Neural progenitor cell (in vitro differentiated cells): ENCODE measurements around the gene SCN2A. TPM values are rescaled to one million over a fixed set of nuclear protein-coding genes. Genes with fewer than 3 reads are reported as not detected.
A peak's percentile ranks its signal among the peaks of the same experiment; 100 is the strongest.

Experiments used
- DNase-seq: peaks from one replicate; pipeline ENCODE4 v3.0.0-alpha.2; 2016; ENCODE audit warnings: low spot score
- H2AFZ ChIP-seq: fragments of 200-600 bp; sonication (generic); replicated peaks from 2 replicates; pipeline ENCODE4 v1.6.1; 2016; ENCODE audit warnings: antibody characterized with exemption
- H3F3A ChIP-seq: fragments of 200-600 bp; sonication (generic); 2 replicates; pipeline ENCODE4 v1.6.1; 2016; ENCODE audit warnings: antibody characterized with exemption, low read depth
- H3K27ac ChIP-seq: fragments of 200-600 bp; sonication (generic); 2 replicates; pipeline ENCODE4 v1.5.1; 2016; ENCODE audit warnings: mild to moderate bottlenecking
- H3K27me3 ChIP-seq: fragments of 200-600 bp; sonication (generic); 2 replicates; pipeline ENCODE4 v1.6.1; 2016; ENCODE audit warnings: mild to moderate bottlenecking, moderate library complexity
- H3K36me3 ChIP-seq: fragments of 200-600 bp; sonication (generic); 2 replicates; pipeline ENCODE4 v1.5.1; 2016
- H3K4me1 ChIP-seq: fragments of 200-600 bp; sonication (generic); 2 replicates; pipeline ENCODE4 v1.6.1; 2016; ENCODE audit warnings: mixed run types
- H3K4me2 ChIP-seq: fragments of 200-600 bp; sonication (generic); 2 replicates; pipeline ENCODE4 v1.6.1; 2016
- H3K4me3 ChIP-seq: fragments of 200-600 bp; sonication (generic); 2 replicates; pipeline ENCODE4 v1.5.1; 2016
- H3K79me2 ChIP-seq: fragments of 200-600 bp; sonication (generic); 2 replicates; pipeline ENCODE4 v1.6.1; 2016; ENCODE audit warnings: low read depth
- H3K9ac ChIP-seq: fragments of 200-600 bp; sonication (generic); 2 replicates; pipeline ENCODE4 v1.6.1; 2016
- H3K9me3 ChIP-seq: fragments of 200-600 bp; sonication (generic); 2 replicates; pipeline ENCODE4 v1.5.1; 2016; ENCODE audit warnings: low read depth
- H4K20me1 ChIP-seq: fragments of 200-600 bp; sonication (generic); 2 replicates; pipeline ENCODE4 v1.6.1; 2016; ENCODE audit warnings: low read depth
- H3K27ac Mint-ChIP-seq: 3 replicates; pipeline ENCODE4 v1.8.0; 2021; ENCODE audit warnings: mixed read lengths
- H3K27me3 Mint-ChIP-seq: 2 replicates; pipeline ENCODE4 v1.8.0; 2022; ENCODE audit warnings: low read depth, mild to moderate bottlenecking, inconsistent platforms, moderate library complexity, mixed read lengths; ENCODE audit not compliant: insufficient read depth
- H3K36me3 Mint-ChIP-seq: 3 replicates; pipeline ENCODE4 v1.8.0; 2021; ENCODE audit warnings: mixed read lengths
- H3K4me1 Mint-ChIP-seq: 3 replicates; pipeline ENCODE4 v1.8.0; 2021; ENCODE audit warnings: mixed read lengths
- H3K4me3 Mint-ChIP-seq: 3 replicates; pipeline ENCODE4 v1.8.0; 2021; ENCODE audit warnings: mild to moderate bottlenecking, moderate library complexity, mixed read lengths
- H3K9me3 Mint-ChIP-seq: 3 replicates; pipeline ENCODE4 v1.8.0; 2020; ENCODE audit warnings: mixed read lengths
- EZH2 ChIP-seq: fragments of 200-600 bp; sonication (generic); IDR thresholded peaks from 2 replicates; pipeline ENCODE4 v1.6.1; 2017; ENCODE audit warnings: antibody characterized with exemption, mild to moderate bottlenecking, moderate library complexity
- EZH2phosphoT487 ChIP-seq: fragments of 200-600 bp; sonication (generic); IDR thresholded peaks from 2 replicates; pipeline ENCODE4 v1.6.1; 2017; ENCODE audit warnings: antibody characterized with exemption
- total RNA-seq: library from RNA; depleted of rRNA; stranded (reverse); fragments of >200 nt; gene quantifications from 2 replicates; pipeline ENCODE4 v1.2.3, GENCODE V29; 2015; ENCODE audit warnings: low replicate concordance
- TF ChIP-seq, protein P1 (sequence below): fragments of 200-600 bp; sonication (generic); IDR thresholded peaks from 2 replicates; pipeline ENCODE4 v1.5.1; 2017; ENCODE audit warnings: antibody characterized with exemption, mild to moderate bottlenecking

Gene SCN2A
- total RNA-seq, 1 donor from 2014 or later, result 0.30 TPM

DNA sequence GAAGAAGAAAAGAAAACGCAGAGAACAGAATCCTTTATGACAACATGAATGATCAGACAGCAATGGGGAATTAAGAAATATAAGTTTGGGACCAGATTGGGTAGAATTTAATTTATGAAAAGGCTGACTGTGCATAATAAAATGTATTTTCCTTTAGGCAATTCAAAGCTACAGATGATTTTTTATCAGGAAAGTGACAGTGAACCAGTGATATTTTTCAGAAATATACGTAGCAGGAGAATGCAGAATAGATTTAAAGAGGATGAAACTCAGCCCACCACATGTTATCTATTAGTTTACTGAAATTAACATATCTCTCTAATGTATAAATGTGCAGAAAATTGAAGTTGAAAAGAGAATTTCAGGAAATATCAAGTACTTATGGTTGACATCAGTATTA, 110.0 kb downstream of the SCN2A start:
- Histone ChIP-seq H3K27me3 (no peaks in the 10 kb centered on the region), H3K4me2 (no peak overlapping the region), H3K4me3 (no peak overlapping the region), H3K36me3 (no peaks in the 10 kb centered on the region), H3F3A (no peaks in the 10 kb centered on the region), H3K27ac (no peak overlapping the region), H4K20me1 (no peaks in the 10 kb centered on the region), H2AFZ (no peak overlapping the region), H3K4me1 (no peaks in the 10 kb centered on the region), H3K9ac (no peak overlapping the region), H3K9me3 (no peaks in the 10 kb centered on the region), H3K79me2 (no peaks in the 10 kb centered on the region)
- no peak overlapping the region for H3K4me3 Mint-ChIP-seq
- no peaks in the 10 kb centered on the region for H3K9me3 Mint-ChIP-seq
- no peak overlapping the region for H3K27ac Mint-ChIP-seq
- TF ChIP-seq EZH2phosphoT487 (no peak), EZH2 (no peak)
- TF ChIP-seq, protein P1, sequence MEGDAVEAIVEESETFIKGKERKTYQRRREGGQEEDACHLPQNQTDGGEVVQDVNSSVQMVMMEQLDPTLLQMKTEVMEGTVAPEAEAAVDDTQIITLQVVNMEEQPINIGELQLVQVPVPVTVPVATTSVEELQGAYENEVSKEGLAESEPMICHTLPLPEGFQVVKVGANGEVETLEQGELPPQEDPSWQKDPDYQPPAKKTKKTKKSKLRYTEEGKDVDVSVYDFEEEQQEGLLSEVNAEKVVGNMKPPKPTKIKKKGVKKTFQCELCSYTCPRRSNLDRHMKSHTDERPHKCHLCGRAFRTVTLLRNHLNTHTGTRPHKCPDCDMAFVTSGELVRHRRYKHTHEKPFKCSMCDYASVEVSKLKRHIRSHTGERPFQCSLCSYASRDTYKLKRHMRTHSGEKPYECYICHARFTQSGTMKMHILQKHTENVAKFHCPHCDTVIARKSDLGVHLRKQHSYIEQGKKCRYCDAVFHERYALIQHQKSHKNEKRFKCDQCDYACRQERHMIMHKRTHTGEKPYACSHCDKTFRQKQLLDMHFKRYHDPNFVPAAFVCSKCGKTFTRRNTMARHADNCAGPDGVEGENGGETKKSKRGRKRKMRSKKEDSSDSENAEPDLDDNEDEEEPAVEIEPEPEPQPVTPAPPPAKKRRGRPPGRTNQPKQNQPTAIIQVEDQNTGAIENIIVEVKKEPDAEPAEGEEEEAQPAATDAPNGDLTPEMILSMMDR, result no peak
- H3K4me1 Mint-ChIP-seq, result no peaks in the 10 kb centered on the region
- peaks cover 5% of the 10 kb centered on the region for H3K27me3 Mint-ChIP-seq
- no peak for DNase-seq
- no peaks in the 10 kb centered on the region for H3K36me3 Mint-ChIP-seq

DNA sequence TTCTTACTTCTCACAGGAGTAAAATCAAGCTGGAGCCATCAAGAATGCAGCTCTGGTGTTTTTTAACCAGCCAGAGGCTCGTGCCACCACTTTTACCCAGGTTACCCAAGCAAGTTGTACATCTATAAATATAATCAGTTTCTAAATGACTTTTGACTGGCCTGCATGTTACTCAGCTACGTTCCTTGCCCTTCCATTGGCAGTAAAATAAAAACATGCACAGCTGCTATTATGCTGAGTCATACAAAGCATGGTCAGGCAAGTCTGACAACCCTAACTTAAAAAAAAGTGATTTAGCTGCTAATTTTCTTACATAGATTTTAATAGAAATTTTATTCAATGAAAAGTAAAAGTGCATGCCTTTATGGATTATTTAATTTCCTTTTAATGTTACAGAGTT, 118.5 kb downstream of the SCN2A start:
- H3K27ac Mint-ChIP-seq, result no peak overlapping the region

DNA sequence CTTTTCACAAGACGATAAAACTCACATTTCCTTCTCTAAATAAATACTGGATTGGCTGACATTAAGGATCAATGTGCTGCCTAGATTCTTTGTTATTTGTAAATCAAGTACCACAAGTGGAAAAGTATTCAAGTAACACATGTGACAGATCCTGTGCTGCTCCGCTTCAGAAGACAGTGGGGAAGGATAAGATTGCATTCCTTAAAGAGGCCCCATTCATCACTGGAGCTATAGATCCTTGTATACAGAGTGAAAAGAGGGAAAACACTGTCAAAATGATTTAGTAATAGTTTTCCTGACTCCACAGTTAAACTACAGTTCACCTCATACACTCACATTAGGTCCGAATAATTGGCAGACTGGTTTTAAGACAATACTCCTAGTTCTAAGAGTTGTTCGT, 122.3 kb downstream of the SCN2A start:
- Histone ChIP-seq H3K9me3 (no peaks in the 10 kb centered on the region), H3K4me3 (no peak overlapping the region), H3K9ac (no peak overlapping the region), H3K4me1 (peaks cover 6% of the 10 kb centered on the region), H3K27me3 (no peaks in the 10 kb centered on the region), H3K36me3 (no peaks in the 10 kb centered on the region), H3K4me2 (no peak overlapping the region), H3F3A (no peaks in the 10 kb centered on the region), H3K27ac (no peak overlapping the region), H3K79me2 (no peaks in the 10 kb centered on the region), H2AFZ (peak overlapping the region; percentile 70), H4K20me1 (no peaks in the 10 kb centered on the region)
- H3K36me3 Mint-ChIP-seq, result no peaks in the 10 kb centered on the region
- H3K4me1 Mint-ChIP-seq, result no peaks in the 10 kb centered on the region
- TF ChIP-seq EZH2, result no peak
- TF ChIP-seq EZH2phosphoT487, result no peak
- TF ChIP-seq, protein P1, result no peak
- no peaks in the 10 kb centered on the region for H3K27me3 Mint-ChIP-seq
- no peaks in the 10 kb centered on the region for H3K9me3 Mint-ChIP-seq
- DNase-seq, result peak; percentile 8
- H3K27ac Mint-ChIP-seq, result peak overlapping the region; percentile 27
- no peak overlapping the region for H3K4me3 Mint-ChIP-seq

More for the DNA sequence above, 118.5 kb downstream of the SCN2A start:
- no peaks in the 10 kb centered on the region for H4K20me1 ChIP-seq
- H3K9me3 ChIP-seq, result no peaks in the 10 kb centered on the region
- no peaks in the 10 kb centered on the region for H3K9me3 Mint-ChIP-seq
- no peaks in the 10 kb centered on the region for H3K4me1 Mint-ChIP-seq
- H3K79me2 ChIP-seq, result no peaks in the 10 kb centered on the region
- DNase-seq, result no peak
- H3K36me3 ChIP-seq, result no peaks in the 10 kb centered on the region
- H2AFZ ChIP-seq, result no peak overlapping the region
- H3K4me2 ChIP-seq, result no peak overlapping the region
- peaks cover 3% of the 10 kb centered on the region for H3K27me3 Mint-ChIP-seq
- H3K9ac ChIP-seq, result no peak overlapping the region
- H3K4me1 ChIP-seq, result peaks cover 6% of the 10 kb centered on the region
- no peaks in the 10 kb centered on the region for H3F3A ChIP-seq
- H3K36me3 Mint-ChIP-seq, result no peaks in the 10 kb centered on the region
- H3K27ac ChIP-seq, result no peak overlapping the region
- no peaks in the 10 kb centered on the region for H3K27me3 ChIP-seq
- H3K4me3 ChIP-seq, result no peak overlapping the region
- TF ChIP-seq, protein P1, result no peak
- TF ChIP-seq EZH2phosphoT487 (no peak), EZH2 (no peak)
- no peak overlapping the region for H3K4me3 Mint-ChIP-seq
